Retinal pigment epithelial cell (primary cell): ENCODE results near the gene BICC1.

Source experiments
- DNase-seq: peaks from one replicate; pipeline ENCODE4 v3.0.0-alpha.2; 2010; ENCODE audit warnings: low read depth
- H3K4me3 ChIP-seq: 2 replicates; pipeline ENCODE4 v1.5.1; 2011; ENCODE audit warnings: mild to moderate bottlenecking, low read length, control low read depth, moderate library complexity
- TF ChIP-seq, protein P1 (sequence below): conservative IDR thresholded peaks from 2 replicates; pipeline ENCODE4 v1.5.1; 2011; ENCODE audit warnings: low read depth, low read length, control low read depth, inconsistent platforms

Gene BICC1

DNA sequence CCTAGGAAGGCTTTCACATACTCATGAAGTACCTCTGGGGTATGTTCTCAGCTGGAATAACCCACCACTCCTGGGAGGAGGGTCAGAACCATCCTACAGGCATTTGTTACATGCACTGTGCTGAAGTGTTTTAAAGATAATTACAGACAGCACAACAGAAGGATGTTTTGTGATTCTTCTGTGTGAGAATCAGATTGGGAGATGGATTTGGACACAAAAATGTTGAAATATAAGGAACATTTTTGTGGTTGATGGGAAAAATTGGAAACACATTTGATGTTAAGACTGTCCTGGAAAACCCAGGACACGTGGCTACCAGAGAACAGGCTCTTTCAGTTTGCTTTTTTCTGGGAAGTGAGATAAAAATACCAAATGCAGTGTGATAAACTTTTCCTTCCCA is 61.4 kb downstream of the BICC1 start:
- DNase-seq = no peak
- TF ChIP-seq, protein P1, sequence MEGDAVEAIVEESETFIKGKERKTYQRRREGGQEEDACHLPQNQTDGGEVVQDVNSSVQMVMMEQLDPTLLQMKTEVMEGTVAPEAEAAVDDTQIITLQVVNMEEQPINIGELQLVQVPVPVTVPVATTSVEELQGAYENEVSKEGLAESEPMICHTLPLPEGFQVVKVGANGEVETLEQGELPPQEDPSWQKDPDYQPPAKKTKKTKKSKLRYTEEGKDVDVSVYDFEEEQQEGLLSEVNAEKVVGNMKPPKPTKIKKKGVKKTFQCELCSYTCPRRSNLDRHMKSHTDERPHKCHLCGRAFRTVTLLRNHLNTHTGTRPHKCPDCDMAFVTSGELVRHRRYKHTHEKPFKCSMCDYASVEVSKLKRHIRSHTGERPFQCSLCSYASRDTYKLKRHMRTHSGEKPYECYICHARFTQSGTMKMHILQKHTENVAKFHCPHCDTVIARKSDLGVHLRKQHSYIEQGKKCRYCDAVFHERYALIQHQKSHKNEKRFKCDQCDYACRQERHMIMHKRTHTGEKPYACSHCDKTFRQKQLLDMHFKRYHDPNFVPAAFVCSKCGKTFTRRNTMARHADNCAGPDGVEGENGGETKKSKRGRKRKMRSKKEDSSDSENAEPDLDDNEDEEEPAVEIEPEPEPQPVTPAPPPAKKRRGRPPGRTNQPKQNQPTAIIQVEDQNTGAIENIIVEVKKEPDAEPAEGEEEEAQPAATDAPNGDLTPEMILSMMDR = no peak
- no peak overlapping the region for H3K4me3 ChIP-seq

DNA sequence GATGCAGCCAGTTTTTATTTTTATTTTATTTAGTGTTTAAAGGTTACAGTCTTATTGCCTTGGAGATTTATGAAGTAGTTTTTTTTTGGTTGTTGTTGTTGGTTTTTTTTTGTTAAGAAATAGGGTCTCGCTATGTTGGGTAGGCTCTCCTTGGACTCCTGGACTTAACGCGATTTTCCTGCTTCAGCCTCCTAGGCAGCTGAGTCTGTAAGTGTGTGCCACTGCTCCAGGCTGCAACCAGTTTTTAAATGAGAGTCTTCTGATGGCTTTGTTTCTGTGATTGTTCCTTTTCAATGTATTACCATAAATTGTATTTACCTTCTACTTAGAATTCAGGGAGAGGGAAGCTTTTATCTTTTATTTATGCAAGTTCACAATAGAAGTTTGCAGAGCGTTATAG is 62.8 kb downstream of the BICC1 start:
- no peak overlapping the region for H3K4me3 ChIP-seq
- DNase-seq = no peak
- TF ChIP-seq, protein P1 = no peak

DNA sequence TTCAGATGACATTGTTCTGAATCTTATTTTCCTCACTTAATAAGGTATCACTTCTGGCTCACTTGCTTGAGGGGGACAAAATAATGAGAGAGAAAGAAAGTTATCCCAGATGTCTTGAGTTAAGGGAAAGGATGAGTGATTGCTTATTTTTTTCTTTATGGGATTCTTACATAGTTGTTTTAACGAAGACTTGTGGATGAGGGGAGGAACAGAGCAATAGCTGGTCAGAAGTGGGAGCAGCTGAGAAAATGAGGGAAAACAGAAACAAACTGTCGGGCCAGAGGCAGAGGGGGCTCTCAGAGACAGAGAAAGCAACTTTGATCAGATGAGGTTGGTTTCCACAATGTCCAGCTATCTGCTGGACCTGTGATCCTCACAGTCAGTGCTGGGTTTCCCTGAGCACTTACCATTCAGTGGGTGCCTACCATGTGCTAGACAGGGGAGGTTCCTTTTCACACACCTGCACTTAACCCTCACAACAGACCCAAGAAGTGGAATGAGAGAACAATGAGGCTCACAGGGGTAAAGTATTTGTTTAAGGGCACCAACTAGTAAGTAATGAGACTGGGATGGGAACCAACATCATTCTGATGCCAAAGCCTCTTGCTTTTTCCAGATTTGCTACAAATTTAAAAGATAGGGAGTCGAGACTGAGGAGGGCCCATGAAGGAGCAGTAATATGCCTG is 64.2 kb downstream of the BICC1 start:
- no peak for DNase-seq
- H3K4me3 ChIP-seq = no peak overlapping the region
- TF ChIP-seq, protein P1 = no peak

DNA sequence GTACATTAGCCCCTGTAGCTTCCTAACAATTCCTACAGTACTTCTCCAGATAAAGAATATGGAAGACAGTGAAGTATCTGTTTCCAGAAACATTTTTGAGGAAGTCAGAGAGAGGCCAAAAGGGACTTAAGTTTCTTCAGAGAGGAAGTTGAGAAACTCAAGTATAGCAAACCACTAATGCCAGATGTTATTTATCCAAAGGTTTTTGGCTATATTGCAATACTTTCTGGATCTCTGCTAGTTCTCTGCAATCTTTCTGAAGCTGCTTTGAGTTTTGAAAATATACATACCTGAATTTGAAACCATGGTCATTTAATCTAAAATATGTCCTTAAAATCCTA is 64.7 kb downstream of the BICC1 start:
- TF ChIP-seq, protein P1 = no peak

DNA sequence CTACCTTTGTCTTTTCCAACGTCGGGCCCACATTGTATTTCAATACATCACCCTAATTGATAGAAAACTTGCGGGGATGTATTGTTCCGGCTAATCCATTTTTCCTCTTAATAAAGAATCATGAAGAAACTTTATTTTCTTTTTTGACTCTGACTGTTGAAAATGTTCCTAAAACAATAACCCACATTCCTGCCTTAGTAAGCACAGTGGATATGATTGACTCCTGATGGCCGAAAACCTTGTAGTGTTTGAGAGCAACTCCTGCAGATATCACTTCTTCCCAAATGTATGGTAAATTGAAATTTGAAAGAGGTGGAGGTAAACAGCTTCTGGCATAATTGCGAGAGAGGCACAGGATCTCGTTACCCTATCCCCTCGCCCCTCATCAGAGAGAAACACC is 65.7 kb downstream of the BICC1 start:
- TF ChIP-seq, protein P1 = no peak
- no peak overlapping the region for H3K4me3 ChIP-seq
- DNase-seq = no peak

More for the DNA sequence above, 64.7 kb downstream of the BICC1 start:
- no peak for DNase-seq
- no peak overlapping the region for H3K4me3 ChIP-seq

DNA sequence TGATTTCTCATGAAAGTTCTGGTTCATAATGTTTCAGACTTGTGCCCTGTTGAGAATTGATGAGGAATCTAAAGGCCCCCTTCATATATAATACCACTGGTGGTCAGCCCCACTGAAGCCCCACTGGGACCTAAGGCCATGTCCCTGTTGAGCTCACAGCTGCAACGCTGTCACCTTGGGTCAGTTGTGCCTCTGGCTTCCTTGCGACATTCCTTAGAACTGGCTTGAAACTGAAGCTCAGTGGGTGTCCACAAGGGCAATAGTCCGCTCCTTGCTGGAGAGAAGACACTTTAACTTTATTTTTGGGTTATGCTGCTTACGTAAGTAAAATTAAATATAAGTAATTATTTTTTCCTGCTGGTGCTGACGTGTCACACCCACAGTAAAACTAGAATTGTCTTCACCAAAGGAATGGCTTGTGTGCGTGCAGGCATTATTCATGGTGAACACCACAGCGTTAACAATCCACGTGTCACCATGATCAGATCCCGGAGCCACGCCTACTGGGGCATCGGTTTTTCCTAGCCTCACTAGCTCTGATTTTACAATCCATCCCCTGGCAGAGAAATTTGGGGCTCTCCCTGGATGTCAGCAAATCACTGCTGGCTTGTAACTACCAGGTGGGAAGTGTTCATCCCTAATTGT is 66.5 kb downstream of the BICC1 start:
- TF ChIP-seq, protein P1 = no peak
- no peak for DNase-seq
- H3K4me3 ChIP-seq = no peak overlapping the region

DNA sequence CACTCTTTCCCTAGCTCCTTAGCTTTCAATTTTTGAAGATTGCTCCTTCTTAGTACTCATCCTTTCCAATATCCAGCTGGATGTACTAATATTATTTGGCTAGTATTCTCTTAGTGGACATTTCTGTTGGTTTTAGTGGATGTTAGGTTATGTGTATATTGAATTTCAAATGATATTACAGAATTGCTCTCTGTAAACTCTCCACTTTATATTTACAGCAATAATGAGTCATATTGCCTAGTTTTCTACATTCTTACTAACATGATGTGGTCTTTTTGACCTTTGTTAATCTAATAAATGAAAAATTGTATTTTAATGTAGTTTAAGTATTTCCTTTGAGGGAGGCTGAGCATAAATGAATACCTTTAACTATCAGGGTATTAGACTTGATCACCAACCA is 69.4 kb downstream of the BICC1 start:
- H3K4me3 ChIP-seq = no peak overlapping the region
- DNase-seq = no peak
- TF ChIP-seq, protein P1 = no peak
